SU-DHL-6 (cell line): Measurements from ENCODE around the gene EXOC6.

Source experiments
- H2AFZ ChIP-seq: fragments of 200-600 bp; sonication (generic); 2 replicates; pipeline ENCODE4 v1.6.1; 2014; ENCODE audit warnings: low read depth, mild to moderate bottlenecking, moderate library complexity, mixed read lengths, antibody characterized with exemption, low read length; ENCODE audit not compliant: severe bottlenecking
- H3F3A ChIP-seq: fragments of 200-600 bp; shearing (Covaris generic); 2 replicates; pipeline ENCODE4 v1.6.0; 2016; ENCODE audit warnings: antibody characterized with exemption, mild to moderate bottlenecking; ENCODE audit not compliant: insufficient read depth
- H3K27ac ChIP-seq: fragments of 200-600 bp; sonication (generic); 2 replicates; pipeline ENCODE4 v1.5.1; 2016; ENCODE audit warnings: low read depth, mild to moderate bottlenecking, low read length, moderate library complexity, mixed read lengths
- H3K27me3 ChIP-seq: fragments of 200-600 bp; sonication (generic), shearing (Covaris generic); 2 replicates; pipeline ENCODE4 v1.6.0; 2014; ENCODE audit warnings: mild to moderate bottlenecking, low read length
- H3K36me3 ChIP-seq: fragments of 200-600 bp; sonication (generic); 2 replicates; pipeline ENCODE4 v1.6.1; 2014; ENCODE audit warnings: mild to moderate bottlenecking, low read length, mixed read lengths
- H3K4me2 ChIP-seq: fragments of 300-600, 200-600 bp; shearing (Covaris generic), sonication (generic); 2 replicates; pipeline ENCODE4 v1.6.0; 2014; ENCODE audit warnings: low read length, low read depth, mild to moderate bottlenecking; ENCODE audit not compliant: poor library complexity, severe bottlenecking
- H3K4me3 ChIP-seq: fragments of 200-600 bp; sonication (generic); 2 replicates; pipeline ENCODE4 v1.5.1; 2014; ENCODE audit warnings: antibody characterized with exemption, low read length, mild to moderate bottlenecking, mixed read lengths; ENCODE audit not compliant: insufficient read depth, poor library complexity, severe bottlenecking
- H3K79me2 ChIP-seq: fragments of 200-600 bp; sonication (generic); 2 replicates; pipeline ENCODE4 v1.6.1; 2014; ENCODE audit warnings: mild to moderate bottlenecking, low read length, moderate library complexity; ENCODE audit not compliant: insufficient read depth
- H3K9ac ChIP-seq: fragments of 200-600 bp; sonication (generic); 2 replicates; pipeline ENCODE4 v1.7.0; 2014; ENCODE audit warnings: mild to moderate bottlenecking, low read length
- H3K9me2 ChIP-seq: fragments of 200-600 bp; sonication (generic); replicated peaks from 2 replicates; pipeline ENCODE4 v1.6.1; 2014; ENCODE audit warnings: low read length; ENCODE audit not compliant: insufficient read depth
- H3K9me3 ChIP-seq: fragments of 200-600 bp; sonication (generic); 2 replicates; pipeline ENCODE4 v1.6.1; 2014; ENCODE audit warnings: low read length, mixed read lengths; ENCODE audit not compliant: insufficient read depth
- H4K20me1 ChIP-seq: fragments of 200-600 bp; sonication (generic); 2 replicates; pipeline ENCODE4 v1.6.1; 2014; ENCODE audit warnings: low read depth, mild to moderate bottlenecking, antibody characterized with exemption, low read length, moderate library complexity, mixed read lengths
- EZH2phosphoT487 ChIP-seq: fragments of 200-600 bp; sonication (generic), shearing (Covaris generic); conservative IDR thresholded peaks from 2 replicates; pipeline ENCODE4 v1.6.1; 2018; ENCODE audit warnings: mild to moderate bottlenecking, antibody characterized with exemption, low read length, moderate library complexity, mixed read lengths
- TF ChIP-seq, protein P1 (sequence below): fragments of 200-600 bp; sonication (generic); IDR thresholded peaks from one replicate; pipeline ENCODE4 v1.5.1; 2017; ENCODE audit warnings: antibody characterized with exemption, mild to moderate bottlenecking, low read length, moderate library complexity; ENCODE audit not compliant: insufficient read depth, poor library complexity, severe bottlenecking

Gene EXOC6

DNA sequence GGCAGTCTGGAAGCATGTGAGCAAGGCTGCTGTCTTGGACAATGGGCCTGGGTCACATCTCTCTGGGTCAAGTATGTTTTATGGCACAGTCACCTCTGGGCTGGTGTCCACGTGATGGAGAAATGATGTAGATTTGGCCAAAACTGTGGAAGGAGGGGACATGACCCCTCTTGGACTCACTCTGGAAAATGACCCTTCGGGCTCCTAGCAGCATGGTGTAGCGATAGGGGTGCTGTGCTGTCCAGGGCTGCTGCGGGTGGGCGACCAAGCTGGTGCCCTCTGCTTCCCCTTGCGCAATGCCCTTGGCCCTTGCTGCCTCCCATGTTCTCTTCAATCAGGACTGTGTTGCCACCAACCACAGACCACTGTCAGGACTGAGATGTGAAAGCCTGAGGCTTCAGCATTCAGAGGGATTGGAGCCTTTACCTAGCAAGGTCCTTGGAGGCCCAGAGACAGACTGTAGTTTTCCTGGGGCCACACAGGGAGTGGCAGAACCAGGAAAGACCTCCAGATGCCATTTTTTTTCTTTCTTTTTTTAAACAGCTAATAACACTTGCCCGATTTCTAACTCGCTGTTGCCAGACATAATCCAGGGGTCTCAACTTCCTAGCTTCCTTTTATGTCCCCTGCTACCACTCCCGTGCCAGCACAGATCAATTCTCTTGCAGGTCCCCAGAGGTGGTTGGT is 231.5 kb downstream of the EXOC6 start:
- Histone ChIP-seq H3K9ac (no peak overlapping the region), H3F3A (no peaks in the 10 kb centered on the region), H3K79me2 (no peaks in the 10 kb centered on the region), H4K20me1 (no peaks in the 10 kb centered on the region), H3K27ac (no peak overlapping the region), H3K27me3 (no peaks in the 10 kb centered on the region), H3K4me2 (no peak overlapping the region), H3K4me3 (no peak overlapping the region), H2AFZ (no peak overlapping the region), H3K36me3 (no peaks in the 10 kb centered on the region), H3K9me3 (no peaks in the 10 kb centered on the region), H3K9me2 (no peaks in the 10 kb centered on the region)
- TF ChIP-seq, protein P1, sequence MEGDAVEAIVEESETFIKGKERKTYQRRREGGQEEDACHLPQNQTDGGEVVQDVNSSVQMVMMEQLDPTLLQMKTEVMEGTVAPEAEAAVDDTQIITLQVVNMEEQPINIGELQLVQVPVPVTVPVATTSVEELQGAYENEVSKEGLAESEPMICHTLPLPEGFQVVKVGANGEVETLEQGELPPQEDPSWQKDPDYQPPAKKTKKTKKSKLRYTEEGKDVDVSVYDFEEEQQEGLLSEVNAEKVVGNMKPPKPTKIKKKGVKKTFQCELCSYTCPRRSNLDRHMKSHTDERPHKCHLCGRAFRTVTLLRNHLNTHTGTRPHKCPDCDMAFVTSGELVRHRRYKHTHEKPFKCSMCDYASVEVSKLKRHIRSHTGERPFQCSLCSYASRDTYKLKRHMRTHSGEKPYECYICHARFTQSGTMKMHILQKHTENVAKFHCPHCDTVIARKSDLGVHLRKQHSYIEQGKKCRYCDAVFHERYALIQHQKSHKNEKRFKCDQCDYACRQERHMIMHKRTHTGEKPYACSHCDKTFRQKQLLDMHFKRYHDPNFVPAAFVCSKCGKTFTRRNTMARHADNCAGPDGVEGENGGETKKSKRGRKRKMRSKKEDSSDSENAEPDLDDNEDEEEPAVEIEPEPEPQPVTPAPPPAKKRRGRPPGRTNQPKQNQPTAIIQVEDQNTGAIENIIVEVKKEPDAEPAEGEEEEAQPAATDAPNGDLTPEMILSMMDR, result no peak

DNA sequence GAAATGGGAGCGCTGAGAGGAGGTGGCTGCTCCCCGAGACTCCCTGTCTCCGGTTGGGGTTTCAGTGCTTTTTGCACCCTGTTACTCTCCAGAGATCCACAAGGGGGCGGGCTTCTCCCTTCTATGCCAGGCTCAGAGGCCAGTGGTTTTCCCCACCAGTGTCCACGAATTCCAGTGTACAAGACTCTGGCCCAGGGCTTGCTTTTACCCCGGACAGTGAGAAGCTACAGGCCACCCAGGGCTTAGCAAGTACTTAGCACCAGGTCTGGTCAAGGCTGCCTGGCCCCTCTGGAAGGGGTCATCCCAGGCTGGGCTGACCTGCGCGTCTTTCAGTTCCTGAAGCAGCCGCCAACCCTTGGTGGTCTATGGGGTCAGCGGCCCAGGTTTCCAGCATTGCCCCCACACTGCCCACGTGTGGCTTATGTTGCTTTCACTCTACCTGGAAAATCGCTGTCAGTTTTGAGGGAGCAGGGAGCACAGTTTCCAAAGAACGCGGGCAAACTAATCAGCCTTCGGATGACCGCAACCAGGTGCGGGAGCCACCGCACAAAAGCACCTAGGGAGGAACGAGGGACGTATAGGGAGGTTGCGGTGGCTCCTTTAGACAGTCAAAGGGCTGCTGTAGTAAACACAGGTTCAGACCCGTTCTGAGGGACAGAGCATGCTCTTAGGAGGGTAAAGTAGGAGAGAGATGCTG is 232.2 kb downstream of the EXOC6 start:
- Histone ChIP-seq H3K79me2 (no peaks in the 10 kb centered on the region), H3K4me2 (no peak overlapping the region), H4K20me1 (no peaks in the 10 kb centered on the region), H3K27me3 (no peaks in the 10 kb centered on the region), H3K4me3 (no peak overlapping the region), H3K9ac (no peak overlapping the region), H3K9me3 (no peaks in the 10 kb centered on the region), H3K9me2 (no peaks in the 10 kb centered on the region), H3K36me3 (no peaks in the 10 kb centered on the region), H3K27ac (no peak overlapping the region), H2AFZ (no peak overlapping the region), H3F3A (no peaks in the 10 kb centered on the region)
- TF ChIP-seq, protein P1, result peak; percentile 82
- no peak for TF ChIP-seq EZH2phosphoT487

DNA sequence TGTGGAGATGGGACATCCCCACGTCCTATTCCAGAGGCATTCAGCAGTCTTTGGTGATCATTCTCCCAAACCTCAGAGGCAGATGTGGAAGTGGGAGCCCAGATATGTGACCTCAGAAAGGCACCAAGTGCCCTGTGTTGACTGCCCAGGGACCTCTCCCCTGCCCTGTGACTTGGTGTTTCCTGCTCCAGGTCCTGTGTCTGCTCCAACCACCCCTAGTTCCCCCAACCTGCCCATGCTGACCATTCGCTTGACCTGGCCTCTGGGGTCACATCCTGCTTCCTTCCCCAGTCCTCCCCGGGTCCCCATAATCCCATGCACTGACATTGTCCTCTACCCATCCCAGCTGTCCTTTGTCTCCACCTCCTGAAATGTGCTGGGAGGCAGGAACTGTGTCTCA is 233.0 kb downstream of the EXOC6 start:
- H3K9me2 ChIP-seq, result no peaks in the 10 kb centered on the region
- TF ChIP-seq, protein P1, result no peak

More for the DNA sequence above, 233.0 kb downstream of the EXOC6 start:
- H3K27ac ChIP-seq, result no peak overlapping the region
- H3K9me3 ChIP-seq, result no peaks in the 10 kb centered on the region
- no peaks in the 10 kb centered on the region for H4K20me1 ChIP-seq
- no peaks in the 10 kb centered on the region for H3K36me3 ChIP-seq
- H3K4me3 ChIP-seq, result no peak overlapping the region
- H3F3A ChIP-seq, result no peaks in the 10 kb centered on the region
- no peaks in the 10 kb centered on the region for H3K79me2 ChIP-seq
- no peak overlapping the region for H2AFZ ChIP-seq
- no peak overlapping the region for H3K4me2 ChIP-seq
- no peaks in the 10 kb centered on the region for H3K27me3 ChIP-seq
- no peak overlapping the region for H3K9ac ChIP-seq
